Osteoblast (primary cell): ENCODE data around the gene SLC4A3. TPM values are rescaled to one million over a fixed set of nuclear protein-coding genes. Genes with fewer than 3 reads are reported as not detected.

Experiments
- DNase-seq: peaks from one replicate; pipeline ENCODE4 v3.0.0; 2011; ENCODE audit warnings: low spot score, mixed read lengths; ENCODE audit not compliant: insufficient read length; ENCODE audit errors: missing footprints
- H2AFZ ChIP-seq: 2 replicates; pipeline ENCODE4 v1.6.0; 2011; ENCODE audit warnings: mild to moderate bottlenecking, low read length
- H3K27ac ChIP-seq: 2 replicates; pipeline ENCODE4 v1.5.1; 2011; ENCODE audit warnings: mild to moderate bottlenecking, low read depth, low read length, moderate library complexity
- H3K27me3 ChIP-seq: 2 replicates; pipeline ENCODE4 v1.6.0; 2012; ENCODE audit warnings: mild to moderate bottlenecking, control low read depth, inconsistent platforms, low read length, moderate library complexity; ENCODE audit not compliant: insufficient read depth
- H3K36me3 ChIP-seq: 2 replicates; pipeline ENCODE4 v1.5.1; 2011; ENCODE audit warnings: mild to moderate bottlenecking, low read length, control low read depth, moderate library complexity; ENCODE audit not compliant: insufficient read depth
- H3K4me1 ChIP-seq: 2 replicates; pipeline ENCODE4 v1.5.1; 2011; ENCODE audit warnings: mild to moderate bottlenecking, low read length, control low read depth, moderate library complexity; ENCODE audit not compliant: insufficient read depth
- H3K4me2 ChIP-seq: 2 replicates; pipeline ENCODE4 v1.6.0; 2011; ENCODE audit warnings: mild to moderate bottlenecking, low read length; ENCODE audit not compliant: insufficient read depth
- H3K4me3 ChIP-seq: fragments of 200-600 bp; sonication (generic); 3 replicates; pipeline ENCODE4 v1.5.1; 2012; ENCODE audit warnings: mild to moderate bottlenecking, low read length, inconsistent platforms; ENCODE audit not compliant: insufficient read depth
- H3K79me2 ChIP-seq: 2 replicates; pipeline ENCODE4 v1.6.0; 2012; ENCODE audit warnings: mild to moderate bottlenecking, low read length, control low read depth, inconsistent platforms; ENCODE audit not compliant: insufficient read depth
- H3K9me3 ChIP-seq: 2 replicates; pipeline ENCODE4 v1.5.1; 2011; ENCODE audit warnings: low read depth, low read length, control low read depth
- H4K20me1 ChIP-seq: 2 replicates; pipeline ENCODE4 v1.6.0; 2012; ENCODE audit warnings: mild to moderate bottlenecking, low read length, control low read depth; ENCODE audit not compliant: insufficient read depth
- CTCF ChIP-seq: IDR thresholded peaks from 2 replicates; pipeline ENCODE4 v1.5.1; 2011; ENCODE audit warnings: mild to moderate bottlenecking, low read depth, low read length, moderate library complexity; ENCODE audit errors: extremely low read depth
- total RNA-seq: library from RNA; depleted of rRNA; stranded (reverse); fragments of >200 nt; gene quantifications from 2 replicates; pipeline ENCODE4 v1.2.3, GENCODE V29; 2012

SLC4A3 gene
- total RNA-seq, 1 donor = 2.5 TPM

GRCh38 chr2:219625179-219625578 is 2.3 kb upstream of the SLC4A3 start:
- H3K4me1 ChIP-seq = no peaks in the 10 kb centered on the region
- no peak overlapping the region for H3K27ac ChIP-seq
- no peaks in the 10 kb centered on the region for H3K79me2 ChIP-seq
- H2AFZ ChIP-seq = no peak overlapping the region
- peak; percentile 76 for DNase-seq
- H3K4me2 ChIP-seq = no peak overlapping the region
- H4K20me1 ChIP-seq = no peaks in the 10 kb centered on the region
- H3K36me3 ChIP-seq = no peaks in the 10 kb centered on the region
- no peak for TF ChIP-seq CTCF
- no peak overlapping the region for H3K4me3 ChIP-seq
- peaks cover 8% of the 10 kb centered on the region for H3K27me3 ChIP-seq
- no peaks in the 10 kb centered on the region for H3K9me3 ChIP-seq

- Histone ChIP-seq H3K36me3 (no peaks in the 10 kb centered on the region), H4K20me1 (no peaks in the 10 kb centered on the region), H3K27ac (no peak overlapping the region), H2AFZ (no peak overlapping the region), H3K27me3 (peaks cover 8% of the 10 kb centered on the region), H3K4me2 (no peak overlapping the region), H3K4me1 (no peaks in the 10 kb centered on the region), H3K79me2 (no peaks in the 10 kb centered on the region), H3K9me3 (no peaks in the 10 kb centered on the region), H3K4me3 (no peak overlapping the region)
- no peak for TF ChIP-seq CTCF
- DNase-seq = peak; percentile 89
These were observed 890 bp upstream of the SLC4A3 start for GRCh38 chr2:219626540-219626939.

GRCh38 chr2:219628235-219628985 is 980 bp downstream of the SLC4A3 start:
- Histone ChIP-seq H3K9me3 (no peaks in the 10 kb centered on the region), H2AFZ (no peak overlapping the region), H3K27ac (no peak overlapping the region), H3K4me3 (peak overlapping the region; percentile 66), H3K79me2 (no peaks in the 10 kb centered on the region), H3K4me2 (peak overlapping the region; percentile 63), H3K27me3 (peaks cover 8% of the 10 kb centered on the region), H3K36me3 (no peaks in the 10 kb centered on the region), H3K4me1 (no peaks in the 10 kb centered on the region), H4K20me1 (no peaks in the 10 kb centered on the region)
- TF ChIP-seq CTCF = no peak
- DNase-seq = no peak

- Histone ChIP-seq H3K4me1 (no peaks in the 10 kb centered on the region), H2AFZ (no peak overlapping the region), H3K9me3 (no peaks in the 10 kb centered on the region), H3K36me3 (no peaks in the 10 kb centered on the region), H3K27ac (no peak overlapping the region), H3K79me2 (no peaks in the 10 kb centered on the region), H3K4me2 (no peak overlapping the region), H3K27me3 (peaks cover 8% of the 10 kb centered on the region), H3K4me3 (no peak overlapping the region), H4K20me1 (no peaks in the 10 kb centered on the region)
- no peak for TF ChIP-seq CTCF
- peak; percentile 84 for DNase-seq
These were observed 1.8 kb downstream of the SLC4A3 start for GRCh38 chr2:219628986-219629901.
